HCT116 (cell line): ENCODE results near the gene UVRAG. TPM values are rescaled to one million over a fixed set of nuclear protein-coding genes. Genes with fewer than 3 reads are reported as not detected.

Source experiments
- ATAC-seq: fragments of 200-7000 bp; cut with Tn5 transposase; 2 replicates; pipeline ENCODE4 v1.9.1; 2020; ENCODE audit warnings: mild to moderate bottlenecking, moderate library complexity
- BruUV-seq: library from RNA; stranded (reverse); fragments of 400-500 nt; replicated peaks from 2 replicates; lab custom pipeline; 2021; lab: Mats Ljungman, UMichigan
- CTCF ChIA-PET: fragments of 300-600 bp; sonication (Branson Sonifier 250); formaldehyde crosslinking; loops from one replicate; lab custom pipeline; 2021; ENCODE audit warnings: antibody characterized with exemption; lab: Charles Lee
- POLR2A ChIA-PET: fragments of 300-600, 350-600 bp; sonication (Branson Sonifier 250); formaldehyde crosslinking; loops from one replicate; lab custom pipeline; 2021; ENCODE audit warnings: antibody characterized with exemption; lab: Charles Lee
- RAD21 ChIA-PET, 2 experiments: fragments of 300-600 bp; sonication (Branson Sonifier 250); formaldehyde crosslinking; loops; one replicate each; lab custom pipeline; 2023; ENCODE audit warnings: low total read pairs in 2 of 2; ENCODE audit not compliant: uncharacterized antibody in 2 of 2, unreplicated experiment in 2 of 2, low non-redundant PET in 1 of 2; lab: Charles Lee
- DNase-seq: peaks from one replicate; pipeline ENCODE4 v3.0.0-alpha.2; 2010; ENCODE audit warnings: low read depth, low spot score
- H2AFZ ChIP-seq: fragments of 200-600 bp; shearing (Covaris generic), sonication (generic); 2 replicates; pipeline ENCODE4 v1.6.1; 2017; ENCODE audit warnings: low read depth, mixed run types, mixed read lengths, antibody characterized with exemption, low read length; ENCODE audit not compliant: poor library complexity, severe bottlenecking
- H3K27ac ChIP-seq: 2 replicates; pipeline ENCODE4 v1.5.1; 2012; ENCODE audit warnings: low read depth, low read length
- H3K27me3 ChIP-seq: fragments of 200-600 bp; sonication (generic); 2 replicates; pipeline ENCODE4 v1.6.1; 2016; ENCODE audit warnings: mixed run types, low read length, mixed read lengths; ENCODE audit not compliant: insufficient read depth
- H3K36me3 ChIP-seq, 2 experiments: fragments of 200-500 bp in 1 of 2; fragments of 200-600 bp in 1 of 2; sonication (Bioruptor generic) in 1 of 2; sonication (generic) in 1 of 2; 2 replicates each; pipeline versions ENCODE4 v1.5.1 to v1.6.1; 2014 to 2016; ENCODE audit warnings: low read length in 2 of 2, inconsistent platforms in 1 of 2, mixed read lengths in 1 of 2, mixed run types in 1 of 2; ENCODE audit not compliant: insufficient read depth in 2 of 2, control insufficient read depth in 1 of 2
- H3K4me1 ChIP-seq, 2 experiments: fragments of 200-600 bp in 1 of 2; sonication (generic) in 1 of 2; 2 replicates each; pipeline versions ENCODE4 v1.5.1 to v1.6.1; 2012 to 2017; ENCODE audit warnings: low read length in 2 of 2, inconsistent platforms in 1 of 2, mild to moderate bottlenecking in 1 of 2, mixed read lengths in 1 of 2, mixed run types in 1 of 2, moderate library complexity in 1 of 2; ENCODE audit not compliant: insufficient read depth in 2 of 2, control insufficient read depth in 1 of 2
- H3K4me2 ChIP-seq: fragments of 200-600 bp; sonication (generic); 2 replicates; pipeline ENCODE4 v1.6.1; 2017; ENCODE audit warnings: mixed run types, low read length, mixed read lengths
- H3K4me3 ChIP-seq, 2 experiments: fragments of 200-600 bp in 1 of 2; sonication (generic) in 1 of 2; replicated peaks in 1 of 2; 2 replicates each; pipeline ENCODE4 v1.5.1; 2011 to 2016; ENCODE audit warnings: low read length in 2 of 2, control low read depth in 1 of 2, low read depth in 1 of 2, mild to moderate bottlenecking in 1 of 2, mixed read lengths in 1 of 2, mixed run types in 1 of 2
- H3K79me2 ChIP-seq: fragments of 200-600 bp; sonication (generic); 2 replicates; pipeline ENCODE4 v1.6.1; 2017; ENCODE audit warnings: mild to moderate bottlenecking, mixed run types, low read length, moderate library complexity, mixed read lengths; ENCODE audit not compliant: insufficient read depth
- H3K9ac ChIP-seq: fragments of 200-600 bp; sonication (generic); 2 replicates; pipeline ENCODE4 v1.6.1; 2016; ENCODE audit warnings: low read length, mixed read lengths
- H3K9me2 ChIP-seq: fragments of 200-600 bp; sonication (generic), shearing (Covaris generic); 2 replicates; pipeline ENCODE4 v1.6.1; 2017; ENCODE audit warnings: mixed run types, mild to moderate bottlenecking, moderate library complexity; ENCODE audit not compliant: insufficient read depth
- H3K9me3 ChIP-seq, 2 experiments: fragments of 200-500 bp in 1 of 2; fragments of 200-600 bp in 1 of 2; sonication (Bioruptor generic) in 1 of 2; sonication (generic) in 1 of 2; 2 replicates each; pipeline ENCODE4 v1.6.1; 2014 to 2017; ENCODE audit warnings: low read length in 2 of 2, mixed read lengths in 2 of 2, inconsistent platforms in 1 of 2, low read depth in 1 of 2, mild to moderate bottlenecking in 1 of 2, mixed run types in 1 of 2, moderate library complexity in 1 of 2; ENCODE audit not compliant: control insufficient read depth in 1 of 2, insufficient read depth in 1 of 2
- H4K20me1 ChIP-seq: fragments of 200-600 bp; sonication (generic), shearing (Covaris generic); 2 replicates; pipeline ENCODE4 v1.6.1; 2017; ENCODE audit warnings: mixed run types, mild to moderate bottlenecking, moderate library complexity; ENCODE audit not compliant: insufficient read depth
- CBX3 ChIP-seq: IDR thresholded peaks from 2 replicates; pipeline ENCODE4 v1.6.1; 2012; ENCODE audit warnings: low read depth
- CEBPB ChIP-seq: IDR thresholded peaks from 2 replicates; pipeline ENCODE4 v1.6.1; 2012; ENCODE audit warnings: low read depth
- EGR1 ChIP-seq: IDR thresholded peaks from 2 replicates; pipeline ENCODE4 v1.6.1; 2012; ENCODE audit warnings: low read depth
- ELF1 ChIP-seq: IDR thresholded peaks from 2 replicates; pipeline ENCODE4 v1.6.1; 2012; ENCODE audit warnings: low read depth, borderline replicate concordance
- EZH2phosphoT487 ChIP-seq: fragments of 200-600 bp; IDR thresholded peaks from 2 replicates; pipeline ENCODE4 v1.6.1; 2018; ENCODE audit warnings: antibody characterized with exemption, borderline replicate concordance
- FOSL1 ChIP-seq: IDR thresholded peaks from 2 replicates; pipeline ENCODE4 v1.6.1; 2012; ENCODE audit warnings: low read depth
- JUND ChIP-seq: IDR thresholded peaks from 2 replicates; pipeline ENCODE4 v1.6.1; 2012
- POLR2A ChIP-seq: IDR thresholded peaks from 2 replicates; pipeline ENCODE4 v1.7.0; 2011; ENCODE audit warnings: borderline replicate concordance; ENCODE audit not compliant: insufficient read depth, insufficient read length; ENCODE audit errors: extremely low read depth
- POLR2AphosphoS5 ChIP-seq: IDR thresholded peaks from 2 replicates; pipeline ENCODE4 v1.6.1; 2011; ENCODE audit warnings: mild to moderate bottlenecking, low read depth, low read length, moderate library complexity
- RAD21 ChIP-seq: IDR thresholded peaks from 2 replicates; pipeline ENCODE4 v1.6.1; 2012; ENCODE audit warnings: low read depth, mild to moderate bottlenecking
- SP1 ChIP-seq: IDR thresholded peaks from 2 replicates; pipeline ENCODE4 v1.6.1; 2012; ENCODE audit warnings: low read depth
- TCF7L2 ChIP-seq: IDR thresholded peaks from 2 replicates; pipeline ENCODE4 v1.7.0; 2011; ENCODE audit warnings: borderline replicate concordance, inconsistent platforms; ENCODE audit not compliant: insufficient read depth, insufficient read length; ENCODE audit errors: extremely low read depth
- YY1 ChIP-seq: IDR thresholded peaks from 2 replicates; pipeline ENCODE4 v1.6.1; 2011; ENCODE audit warnings: low read length, low read depth, moderate library complexity, mild to moderate bottlenecking; ENCODE audit not compliant: insufficient replicate concordance; ENCODE audit errors: extremely low read depth
- ZNF274 ChIP-seq: fragments of 200-500 bp; sonication (Bioruptor generic); IDR thresholded peaks from 2 replicates; pipeline ENCODE4 v1.6.1; 2014; ENCODE audit warnings: mild to moderate bottlenecking, low read depth, low read length, inconsistent platforms
- intact Hi-C: fragments of 100-400 bp; cut with micrococcal nuclease; formaldehyde crosslinking; loops from 2 replicates; pipeline ENCODE4 v1.10.0; 2022
- total RNA-seq: library from RNA; stranded (reverse); gene quantifications from one replicate; pipeline ENCODE4 v1.2.1, GENCODE V29; 2021; ENCODE audit not compliant: unreplicated experiment
- TF ChIP-seq, protein P1 (sequence below): IDR thresholded peaks from 2 replicates; pipeline ENCODE4 v1.6.1; 2012
- TF ChIP-seq, protein P2 (sequence below): IDR thresholded peaks from 2 replicates; pipeline ENCODE4 v1.6.1; 2011; ENCODE audit warnings: mild to moderate bottlenecking, low read length, moderate library complexity; ENCODE audit not compliant: insufficient replicate concordance; ENCODE audit errors: extremely low read depth
- TF ChIP-seq, protein P3 (sequence below), 3 experiments: fragments of 200-600 bp in 1 of 3; sonication (generic) in 1 of 3; IDR thresholded peaks in 2 of 3; conservative IDR thresholded peaks in 1 of 3; 2 replicates each; pipeline ENCODE4 v1.5.1; 2012 to 2017; ENCODE audit warnings: low read depth in 2 of 3, low read length in 2 of 3, antibody characterized with exemption in 1 of 3, borderline replicate concordance in 1 of 3, control low read depth in 1 of 3, mild to moderate bottlenecking in 1 of 3, mixed read lengths in 1 of 3, mixed run types in 1 of 3, moderate library complexity in 1 of 3; ENCODE audit not compliant: insufficient read depth in 1 of 3
- TF ChIP-seq, protein P4 (sequence below): IDR thresholded peaks from 2 replicates; pipeline ENCODE4 v1.6.1; 2012
- TF ChIP-seq, protein P5 (sequence below): IDR thresholded peaks from 2 replicates; pipeline ENCODE4 v1.6.1; 2012; ENCODE audit warnings: low read depth

The UVRAG gene
- total RNA-seq, 1 experiment from 2014 or later: 12.3 TPM

DNA sequence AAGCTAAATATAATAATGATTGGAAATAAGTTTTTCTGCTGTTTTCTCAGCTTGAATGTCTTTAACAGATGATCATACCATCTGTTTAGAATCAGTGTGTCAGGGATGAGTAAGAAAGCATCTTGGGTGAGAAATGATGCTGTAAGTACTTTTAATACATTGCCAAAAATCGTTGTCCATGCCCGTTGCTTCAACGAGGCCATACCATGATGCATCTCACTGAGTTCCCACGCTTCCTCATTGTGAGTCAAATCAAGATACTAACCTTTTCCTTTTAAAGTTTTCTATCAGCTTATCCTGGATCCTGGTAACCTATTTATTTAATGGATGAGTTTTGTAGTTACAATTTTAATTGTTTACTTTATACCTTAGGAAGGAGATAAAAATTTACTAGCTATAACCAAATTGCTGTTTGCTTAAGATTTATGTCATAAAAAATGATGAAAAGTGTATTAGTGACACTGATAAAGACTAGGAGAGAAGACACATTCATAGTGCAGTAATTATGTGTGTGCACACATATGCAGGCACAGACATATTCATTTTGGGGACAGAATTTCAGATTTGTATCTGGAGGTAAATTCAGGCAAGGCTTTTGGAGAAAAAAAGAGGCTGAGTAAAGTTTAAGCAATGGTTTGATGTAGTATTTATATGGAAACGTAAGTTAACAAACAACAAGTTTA, 154.8 kb downstream of the UVRAG start:
- BruUV-seq: no TSS peak
- TF ChIP-seq, protein P1, sequence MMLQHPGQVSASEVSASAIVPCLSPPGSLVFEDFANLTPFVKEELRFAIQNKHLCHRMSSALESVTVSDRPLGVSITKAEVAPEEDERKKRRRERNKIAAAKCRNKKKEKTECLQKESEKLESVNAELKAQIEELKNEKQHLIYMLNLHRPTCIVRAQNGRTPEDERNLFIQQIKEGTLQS: no peak
- TF ChIP-seq, protein P2, sequence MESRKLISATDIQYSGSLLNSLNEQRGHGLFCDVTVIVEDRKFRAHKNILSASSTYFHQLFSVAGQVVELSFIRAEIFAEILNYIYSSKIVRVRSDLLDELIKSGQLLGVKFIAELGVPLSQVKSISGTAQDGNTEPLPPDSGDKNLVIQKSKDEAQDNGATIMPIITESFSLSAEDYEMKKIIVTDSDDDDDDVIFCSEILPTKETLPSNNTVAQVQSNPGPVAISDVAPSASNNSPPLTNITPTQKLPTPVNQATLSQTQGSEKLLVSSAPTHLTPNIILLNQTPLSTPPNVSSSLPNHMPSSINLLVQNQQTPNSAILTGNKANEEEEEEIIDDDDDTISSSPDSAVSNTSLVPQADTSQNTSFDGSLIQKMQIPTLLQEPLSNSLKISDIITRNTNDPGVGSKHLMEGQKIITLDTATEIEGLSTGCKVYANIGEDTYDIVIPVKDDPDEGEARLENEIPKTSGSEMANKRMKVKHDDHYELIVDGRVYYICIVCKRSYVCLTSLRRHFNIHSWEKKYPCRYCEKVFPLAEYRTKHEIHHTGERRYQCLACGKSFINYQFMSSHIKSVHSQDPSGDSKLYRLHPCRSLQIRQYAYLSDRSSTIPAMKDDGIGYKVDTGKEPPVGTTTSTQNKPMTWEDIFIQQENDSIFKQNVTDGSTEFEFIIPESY: no peak
- no peak for TF ChIP-seq CBX3
- TF ChIP-seq POLR2A: no peak
- no peak for TF ChIP-seq RAD21
- TF ChIP-seq FOSL1: no peak
- no peak for TF ChIP-seq YY1
- no peak for TF ChIP-seq ZNF274
- no peak for TF ChIP-seq POLR2AphosphoS5
- TF ChIP-seq ELF1: no peak
- TF ChIP-seq SP1: no peak
- TF ChIP-seq, protein P3, sequence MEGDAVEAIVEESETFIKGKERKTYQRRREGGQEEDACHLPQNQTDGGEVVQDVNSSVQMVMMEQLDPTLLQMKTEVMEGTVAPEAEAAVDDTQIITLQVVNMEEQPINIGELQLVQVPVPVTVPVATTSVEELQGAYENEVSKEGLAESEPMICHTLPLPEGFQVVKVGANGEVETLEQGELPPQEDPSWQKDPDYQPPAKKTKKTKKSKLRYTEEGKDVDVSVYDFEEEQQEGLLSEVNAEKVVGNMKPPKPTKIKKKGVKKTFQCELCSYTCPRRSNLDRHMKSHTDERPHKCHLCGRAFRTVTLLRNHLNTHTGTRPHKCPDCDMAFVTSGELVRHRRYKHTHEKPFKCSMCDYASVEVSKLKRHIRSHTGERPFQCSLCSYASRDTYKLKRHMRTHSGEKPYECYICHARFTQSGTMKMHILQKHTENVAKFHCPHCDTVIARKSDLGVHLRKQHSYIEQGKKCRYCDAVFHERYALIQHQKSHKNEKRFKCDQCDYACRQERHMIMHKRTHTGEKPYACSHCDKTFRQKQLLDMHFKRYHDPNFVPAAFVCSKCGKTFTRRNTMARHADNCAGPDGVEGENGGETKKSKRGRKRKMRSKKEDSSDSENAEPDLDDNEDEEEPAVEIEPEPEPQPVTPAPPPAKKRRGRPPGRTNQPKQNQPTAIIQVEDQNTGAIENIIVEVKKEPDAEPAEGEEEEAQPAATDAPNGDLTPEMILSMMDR (IDR thresholded peaks at IDR 0.05 in 2 of 3, conservative IDR thresholded peaks at IDR 0.05 in 1 of 3; ENCODE audit: borderline replicate concordance in 1 of 3, insufficient read depth in 1 of 3, low read depth in 2 of 3, low read length in 2 of 3): no peak
- TF ChIP-seq, protein P4, sequence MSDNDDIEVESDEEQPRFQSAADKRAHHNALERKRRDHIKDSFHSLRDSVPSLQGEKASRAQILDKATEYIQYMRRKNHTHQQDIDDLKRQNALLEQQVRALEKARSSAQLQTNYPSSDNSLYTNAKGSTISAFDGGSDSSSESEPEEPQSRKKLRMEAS: no peak
- TF ChIP-seq CEBPB: no peak
- no peak for TF ChIP-seq TCF7L2
- no peak for TF ChIP-seq EGR1
- TF ChIP-seq JUND: no peak
- TF ChIP-seq, protein P5, sequence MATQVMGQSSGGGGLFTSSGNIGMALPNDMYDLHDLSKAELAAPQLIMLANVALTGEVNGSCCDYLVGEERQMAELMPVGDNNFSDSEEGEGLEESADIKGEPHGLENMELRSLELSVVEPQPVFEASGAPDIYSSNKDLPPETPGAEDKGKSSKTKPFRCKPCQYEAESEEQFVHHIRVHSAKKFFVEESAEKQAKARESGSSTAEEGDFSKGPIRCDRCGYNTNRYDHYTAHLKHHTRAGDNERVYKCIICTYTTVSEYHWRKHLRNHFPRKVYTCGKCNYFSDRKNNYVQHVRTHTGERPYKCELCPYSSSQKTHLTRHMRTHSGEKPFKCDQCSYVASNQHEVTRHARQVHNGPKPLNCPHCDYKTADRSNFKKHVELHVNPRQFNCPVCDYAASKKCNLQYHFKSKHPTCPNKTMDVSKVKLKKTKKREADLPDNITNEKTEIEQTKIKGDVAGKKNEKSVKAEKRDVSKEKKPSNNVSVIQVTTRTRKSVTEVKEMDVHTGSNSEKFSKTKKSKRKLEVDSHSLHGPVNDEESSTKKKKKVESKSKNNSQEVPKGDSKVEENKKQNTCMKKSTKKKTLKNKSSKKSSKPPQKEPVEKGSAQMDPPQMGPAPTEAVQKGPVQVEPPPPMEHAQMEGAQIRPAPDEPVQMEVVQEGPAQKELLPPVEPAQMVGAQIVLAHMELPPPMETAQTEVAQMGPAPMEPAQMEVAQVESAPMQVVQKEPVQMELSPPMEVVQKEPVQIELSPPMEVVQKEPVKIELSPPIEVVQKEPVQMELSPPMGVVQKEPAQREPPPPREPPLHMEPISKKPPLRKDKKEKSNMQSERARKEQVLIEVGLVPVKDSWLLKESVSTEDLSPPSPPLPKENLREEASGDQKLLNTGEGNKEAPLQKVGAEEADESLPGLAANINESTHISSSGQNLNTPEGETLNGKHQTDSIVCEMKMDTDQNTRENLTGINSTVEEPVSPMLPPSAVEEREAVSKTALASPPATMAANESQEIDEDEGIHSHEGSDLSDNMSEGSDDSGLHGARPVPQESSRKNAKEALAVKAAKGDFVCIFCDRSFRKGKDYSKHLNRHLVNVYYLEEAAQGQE: no peak
- no peak for TF ChIP-seq EZH2phosphoT487
- ATAC-seq: no peak
- intact Hi-C loops: no loop called here
- no peaks in the 10 kb centered on the region for H3K36me3 ChIP-seq
- H3K79me2 ChIP-seq: no peaks in the 10 kb centered on the region
- no peak overlapping the region for H3K27ac ChIP-seq
- peaks cover 12 to 14% of the 10 kb centered on the region in 2 experiments for H3K4me1 ChIP-seq
- no peak overlapping the region for H3K4me3 ChIP-seq
- ChIA-PET CTCF (no interaction called here), POLR2A (no interaction called here), RAD21 (no interaction called here)
- H3K9me3 ChIP-seq: no peaks in the 10 kb centered on the region
- no peak overlapping the region for H2AFZ ChIP-seq
- no peak overlapping the region for H3K9ac ChIP-seq
- no peaks in the 10 kb centered on the region; the same call in 1 of the 2 replicates for H3K9me2 ChIP-seq
- no peak for DNase-seq
- no peaks in the 10 kb centered on the region for H4K20me1 ChIP-seq
- no peak overlapping the region for H3K4me2 ChIP-seq
- no peaks in the 10 kb centered on the region for H3K27me3 ChIP-seq
